ENCODE measurements around the gene TFG. TPM values are rescaled to one million over a fixed set of nuclear protein-coding genes. Genes with fewer than 3 reads are reported as not detected.

TFG gene
- total and polyA plus RNA-seq, 4 experiments from 2014 or later = 42.3 to 56.6 (median 47.8) TPM

DNA sequence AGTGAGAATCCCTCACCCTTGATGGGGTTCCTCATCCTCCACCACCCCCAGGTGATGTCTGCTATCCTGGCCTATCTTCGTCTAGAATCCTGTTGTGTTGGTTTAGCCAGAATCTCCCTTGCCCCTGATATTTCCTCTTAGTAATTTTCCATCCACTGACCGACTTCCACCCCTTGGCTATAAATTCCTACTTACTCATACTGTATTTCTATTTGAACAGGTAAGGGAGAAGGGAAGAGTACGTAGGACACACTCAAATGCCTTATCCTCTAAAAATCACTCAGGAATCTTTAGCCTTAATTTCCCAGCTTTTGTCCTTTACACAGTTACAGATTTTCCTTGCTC is 678 bp upstream of the TFG start:
- peaks cover 9 to 21% of the 10 kb centered on the region in 2 donors for H3K36me3 Mint-ChIP-seq
- Histone ChIP-seq H3K4me1 (ENCODE audit: insufficient read depth, low read length) (peaks cover 39% of the 10 kb centered on the region), H3K9me3 (ENCODE audit: control insufficient read depth in 1 of 2, low read length in 2 of 2) (no peaks in the 10 kb centered on the region), H3K36me3 (ENCODE audit: insufficient read depth, low read length) (no peaks in the 10 kb centered on the region), H3K27ac (ENCODE audit: low read depth, low read length) (peak overlapping the region; percentile 95), H3K4me3 (ENCODE audit: low read length in 2 of 2) (peak overlapping the region in 1 of 2 donors; percentile 67), H3K27me3 (ENCODE audit: insufficient read depth, low read length) (no peaks in the 10 kb centered on the region)
- ChIA-PET POLR2A (ENCODE audit: partially characterized antibody) (interaction anchor here (0.7 to 2.0 kb wide), 6 partner anchors 43 to 978 kb away, joined by 3 to 7 read pairs (median 4); partner anchors contain the start of genes LNP1, PCNP, RPL24 and TOMM70), CTCF (ENCODE audit: partially characterized antibody) (interaction anchor here (1.5 kb wide), 1 partner anchor 53 kb away, joined by 3 read pairs; no protein-coding TSS in a partner anchor)
- no peaks in the 10 kb centered on the region for H3K27me3 Mint-ChIP-seq
- H3K9me3 Mint-ChIP-seq = peaks cover 0 to 4% (median 0%) of the 10 kb centered on the region in 8 donors
- peak overlapping the region; percentile 88 to 94 (median 92) for H3K4me3 Mint-ChIP-seq
- H3K27ac Mint-ChIP-seq = peak overlapping the region; percentile 96 to 99 (median 98)
- H3K4me1 Mint-ChIP-seq = peaks cover 30 to 49% (median 36%) of the 10 kb centered on the region in 4 donors
- intact Hi-C loops (cut with micrococcal nuclease) = loop anchor here (2.0 to 5.0 kb wide), 4 partner anchors 18 to 891 kb away; partner anchors contain the start of genes CMSS1 and NIT2
- DNase-seq = peak in 1 of 5 donors; percentile 0

DNA sequence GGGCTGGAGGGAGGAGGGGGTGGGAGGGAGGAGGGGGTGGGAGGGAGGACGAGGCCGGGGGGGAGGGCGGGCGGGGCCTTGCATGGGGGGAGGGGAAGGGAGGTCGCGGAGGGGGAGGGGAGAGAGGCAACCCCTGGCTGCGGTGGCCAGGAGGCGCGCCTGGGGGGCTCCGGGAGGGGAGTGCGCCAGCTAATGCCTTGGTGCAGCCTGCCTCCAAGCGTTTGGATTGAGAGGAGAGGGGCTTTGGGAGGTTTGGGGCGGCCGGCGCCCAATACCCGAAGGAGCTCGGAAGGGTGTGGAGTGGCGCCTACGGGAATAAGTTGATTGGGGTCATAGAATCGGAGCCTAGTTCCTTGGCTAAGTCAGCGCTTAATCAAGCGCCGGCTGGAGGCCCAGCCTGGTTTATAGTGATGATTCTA is 557 bp downstream of the TFG start:
- Histone ChIP-seq H3K36me3 (ENCODE audit: insufficient read depth, low read length) (peaks cover under 1% of the 10 kb centered on the region), H3K27ac (ENCODE audit: low read depth, low read length) (peak overlapping the region; percentile 95), H3K4me3 (ENCODE audit: low read length in 2 of 2) (peak overlapping the region; percentile 67 to 70), H3K9me3 (ENCODE audit: control insufficient read depth in 1 of 2, low read length in 2 of 2) (no peaks in the 10 kb centered on the region), H3K4me1 (ENCODE audit: insufficient read depth, low read length) (peaks cover 44% of the 10 kb centered on the region), H3K27me3 (ENCODE audit: insufficient read depth, low read length) (no peaks in the 10 kb centered on the region)
- intact Hi-C loops (cut with micrococcal nuclease) = loop anchor here (1.0 to 10.0 kb wide), 9 partner anchors 17 to 967 kb away; partner anchors contain the start of genes CMSS1, LNP1, NIT2 and PCNP
- POLR2A ChIA-PET (ENCODE audit: partially characterized antibody) = interaction anchor here (0.5 to 2.0 kb wide), 7 partner anchors 13 to 1140 kb away, joined by 3 to 7 read pairs (median 4); partner anchors contain the start of genes CEP97, LNP1, NFKBIZ and TBC1D23
- peak overlapping the region; percentile 86 to 97 (median 91) for H3K27ac Mint-ChIP-seq
- H3K27me3 Mint-ChIP-seq = no peaks in the 10 kb centered on the region
- peaks cover 33 to 57% (median 40%) of the 10 kb centered on the region in 4 donors for H3K4me1 Mint-ChIP-seq
- peak overlapping the region; percentile 79 to 93 (median 88) for H3K4me3 Mint-ChIP-seq
- CTCF ChIA-PET (ENCODE audit: partially characterized antibody) = interaction anchor here (1.5 kb wide), 1 partner anchor 10 kb away, joined by 4 read pairs; no protein-coding TSS in a partner anchor
- DNase-seq = peak; percentile 24 to 56 (median 29)
- peaks cover 0 to 4% (median 0%) of the 10 kb centered on the region in 8 donors for H3K9me3 Mint-ChIP-seq
- H3K36me3 Mint-ChIP-seq = peaks cover 14 to 25% of the 10 kb centered on the region in 2 donors

DNA sequence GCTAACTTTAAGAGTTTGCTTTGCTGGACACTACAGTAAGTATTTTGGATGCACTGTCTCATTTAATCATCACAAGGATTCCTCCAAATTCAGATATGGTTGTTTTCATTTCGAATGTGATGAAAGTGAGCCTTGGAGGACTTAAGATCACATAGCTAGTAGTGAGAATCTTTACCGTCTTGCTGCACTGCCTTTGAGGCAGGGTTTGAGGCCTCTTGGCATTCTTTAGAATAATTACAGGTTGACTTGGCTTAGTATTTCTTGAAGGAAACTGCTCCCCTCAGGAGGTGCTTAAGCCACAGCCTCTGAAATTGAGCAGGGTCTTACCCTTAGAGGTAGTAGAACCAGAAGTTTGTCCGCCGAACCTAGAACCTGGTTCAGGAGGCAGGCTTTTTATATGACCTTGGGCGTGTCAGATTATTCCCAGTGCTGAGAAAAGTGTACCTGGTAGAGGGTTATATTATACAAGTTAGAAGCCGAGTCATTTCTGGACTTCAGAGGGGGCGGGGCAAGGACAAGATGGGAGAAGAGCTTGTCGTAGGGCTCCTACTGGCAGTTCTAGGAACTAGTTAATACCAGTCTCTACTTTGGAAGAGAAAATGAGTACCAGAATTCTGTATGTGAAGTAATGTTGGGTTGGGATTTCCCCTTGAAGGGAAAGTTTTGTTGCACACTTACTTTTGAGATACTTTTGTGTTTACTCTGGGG is 1.1 kb downstream of the TFG start:
- Histone ChIP-seq H3K36me3 (ENCODE audit: insufficient read depth, low read length) (peaks cover 5% of the 10 kb centered on the region), H3K27me3 (ENCODE audit: insufficient read depth, low read length) (no peaks in the 10 kb centered on the region), H3K27ac (ENCODE audit: low read depth, low read length) (peak overlapping the region; percentile 95), H3K9me3 (ENCODE audit: control insufficient read depth in 1 of 2, low read length in 2 of 2) (no peaks in the 10 kb centered on the region), H3K4me1 (ENCODE audit: insufficient read depth, low read length) (peaks cover 50% of the 10 kb centered on the region), H3K4me3 (ENCODE audit: low read length in 2 of 2) (peak overlapping the region; percentile 52 to 70)
- Mint-ChIP-seq H3K4me3 (peak overlapping the region; percentile 79 to 93 (median 87)), H3K9me3 (peaks cover 0 to 4% (median 0%) of the 10 kb centered on the region in 8 donors), H3K4me1 (peaks cover 38 to 62% (median 45%) of the 10 kb centered on the region in 4 donors), H3K36me3 (peaks cover 19 to 31% of the 10 kb centered on the region in 2 donors), H3K27me3 (no peaks in the 10 kb centered on the region), H3K27ac (peak overlapping the region; percentile 86 to 97 (median 91))
- ChIA-PET POLR2A (ENCODE audit: partially characterized antibody) (interaction anchor here (0.8 to 2.0 kb wide), 6 partner anchors 12 to 1139 kb away, joined by 3 to 7 read pairs (median 4); partner anchors contain the start of genes CEP97, LNP1, NFKBIZ and TBC1D23), CTCF (ENCODE audit: partially characterized antibody) (interaction anchor here (0.6 to 1.5 kb wide), 2 partner anchors 9 to 894 kb away, joined by 3 to 4 read pairs; no protein-coding TSS in a partner anchor)
- peak; percentile 39 to 78 (median 45) for DNase-seq
- intact Hi-C loops (cut with micrococcal nuclease) = loop anchor here (10.0 kb wide), 1 partner anchor 396 kb away; no protein-coding TSS in a partner anchor

- Mint-ChIP-seq H3K4me1 (peaks cover 43 to 81% (median 63%) of the 10 kb centered on the region in 4 donors), H3K4me3 (peak overlapping the region in 2 of 8 donors; percentile 12 to 38), H3K36me3 (peaks cover 40 to 62% of the 10 kb centered on the region in 2 donors), H3K27me3 (no peaks in the 10 kb centered on the region), H3K9me3 (peaks cover 0 to 2% (median 0%) of the 10 kb centered on the region in 8 donors), H3K27ac (peak overlapping the region in 1 of 7 donors; percentile 51)
- intact Hi-C loops (cut with micrococcal nuclease) = loop anchor here (10.0 kb wide), 1 partner anchor 400 kb away; no protein-coding TSS in a partner anchor
- Histone ChIP-seq H3K27me3 (ENCODE audit: insufficient read depth, low read length) (no peaks in the 10 kb centered on the region), H3K9me3 (ENCODE audit: control insufficient read depth in 1 of 2, low read length in 2 of 2) (no peaks in the 10 kb centered on the region), H3K36me3 (ENCODE audit: insufficient read depth, low read length) (peaks cover 7% of the 10 kb centered on the region), H3K27ac (ENCODE audit: low read depth, low read length) (no peak overlapping the region), H3K4me1 (ENCODE audit: insufficient read depth, low read length) (peaks cover 59% of the 10 kb centered on the region), H3K4me3 (ENCODE audit: low read length in 2 of 2) (no peak overlapping the region)
- ChIA-PET POLR2A (ENCODE audit: partially characterized antibody) (no interaction called here), CTCF (ENCODE audit: partially characterized antibody) (interaction anchor here (0.7 to 2.1 kb wide), 4 partner anchors 8 to 894 kb away, joined by 3 to 5 read pairs (median 4); no protein-coding TSS in a partner anchor)
- no peak for DNase-seq
Observed at GRCh38 chr3:100715176-100715575, 5.9 kb downstream of the TFG start.

GRCh38 chr3:100717063-100717462 is 7.8 kb downstream of the TFG start:
- Mint-ChIP-seq H3K27me3 (no peaks in the 10 kb centered on the region), H3K27ac (peak overlapping the region in 4 of 7 donors; percentile 23 to 57 (median 30)), H3K9me3 (peaks cover 0 to 2% (median 0%) of the 10 kb centered on the region in 8 donors), H3K4me1 (peaks cover 32 to 64% (median 51%) of the 10 kb centered on the region in 4 donors), H3K4me3 (peak overlapping the region in 3 of 8 donors; percentile 9 to 42 (median 22)), H3K36me3 (peaks cover 50 to 70% of the 10 kb centered on the region in 2 donors)
- Histone ChIP-seq H3K27ac (ENCODE audit: low read depth, low read length) (no peak overlapping the region), H3K4me1 (ENCODE audit: insufficient read depth, low read length) (peaks cover 40% of the 10 kb centered on the region), H3K4me3 (ENCODE audit: low read length in 2 of 2) (no peak overlapping the region), H3K9me3 (ENCODE audit: control insufficient read depth in 1 of 2, low read length in 2 of 2) (no peaks in the 10 kb centered on the region), H3K27me3 (ENCODE audit: insufficient read depth, low read length) (no peaks in the 10 kb centered on the region), H3K36me3 (ENCODE audit: insufficient read depth, low read length) (peaks cover 22% of the 10 kb centered on the region)
- POLR2A ChIA-PET (ENCODE audit: partially characterized antibody) = no interaction called here
- intact Hi-C loops (cut with micrococcal nuclease) = loop anchor here (10.0 kb wide), 1 partner anchor 402 kb away; no protein-coding TSS in a partner anchor
- no peak for DNase-seq
- CTCF ChIA-PET (ENCODE audit: partially characterized antibody) = interaction anchor here (2.1 kb wide), 1 partner anchor 10 kb away, joined by 5 read pairs; no protein-coding TSS in a partner anchor

DNA sequence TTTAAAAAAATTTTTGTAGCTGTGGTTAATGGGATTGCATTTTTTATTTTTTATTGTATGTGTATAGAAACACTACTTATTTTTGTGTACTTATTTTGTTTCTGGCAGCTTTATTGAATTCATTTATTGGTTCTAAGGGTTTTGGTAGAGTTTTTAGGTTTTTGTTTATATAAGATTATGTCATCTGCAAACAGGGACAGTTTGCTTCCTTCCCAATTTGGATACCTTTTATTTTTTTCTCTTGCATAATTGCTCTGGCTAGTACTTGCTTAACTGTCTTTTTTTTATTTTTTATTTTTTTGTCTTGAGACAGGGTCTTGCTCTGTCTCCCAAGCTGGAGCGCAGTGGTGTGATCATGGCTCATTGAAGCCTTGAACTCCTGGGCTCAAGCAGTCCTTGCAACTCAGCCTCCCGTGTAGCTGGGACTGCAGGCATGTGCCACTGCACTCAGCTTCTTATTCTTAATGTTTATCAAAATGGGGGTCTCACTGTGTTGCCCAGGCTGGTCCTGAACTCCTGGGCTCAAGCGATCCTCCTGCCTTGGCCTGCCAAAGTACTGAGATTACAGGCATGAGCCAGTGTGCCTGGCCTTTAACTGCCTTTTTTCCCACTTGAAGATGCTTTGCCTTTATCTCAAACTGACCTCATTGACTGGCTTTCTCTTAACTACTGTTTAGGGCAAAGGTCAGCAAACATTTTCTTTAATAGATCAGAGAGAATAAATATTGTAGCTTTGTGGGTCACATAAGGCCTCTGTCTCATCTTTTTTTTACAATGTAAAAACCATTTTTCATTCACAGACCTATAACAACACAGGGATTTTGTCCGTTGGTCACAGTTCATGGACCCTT is 8.6 kb downstream of the TFG start:
- peaks cover 26 to 60% (median 44%) of the 10 kb centered on the region in 4 donors for H3K4me1 Mint-ChIP-seq
- H3K4me3 Mint-ChIP-seq = peak overlapping the region in 1 of 8 donors; percentile 7
- Histone ChIP-seq H3K4me3 (ENCODE audit: low read length in 2 of 2) (no peak overlapping the region), H3K9me3 (ENCODE audit: control insufficient read depth in 1 of 2, low read length in 2 of 2) (no peaks in the 10 kb centered on the region), H3K27ac (ENCODE audit: low read depth, low read length) (no peak overlapping the region), H3K4me1 (ENCODE audit: insufficient read depth, low read length) (peaks cover 32% of the 10 kb centered on the region), H3K36me3 (ENCODE audit: insufficient read depth, low read length) (peaks cover 29% of the 10 kb centered on the region), H3K27me3 (ENCODE audit: insufficient read depth, low read length) (no peaks in the 10 kb centered on the region)
- no peaks in the 10 kb centered on the region for H3K27me3 Mint-ChIP-seq
- H3K36me3 Mint-ChIP-seq = peaks cover 55 to 71% of the 10 kb centered on the region in 2 donors
- peaks cover 0 to 2% (median 0%) of the 10 kb centered on the region in 8 donors for H3K9me3 Mint-ChIP-seq
- peak overlapping the region in 4 of 7 donors; percentile 23 to 57 (median 49) for H3K27ac Mint-ChIP-seq
- DNase-seq = no peak
- intact Hi-C loops (cut with micrococcal nuclease) = loop anchor here (10.0 kb wide), 1 partner anchor 403 kb away; no protein-coding TSS in a partner anchor
- ChIA-PET POLR2A (ENCODE audit: partially characterized antibody) (no interaction called here), CTCF (ENCODE audit: partially characterized antibody) (interaction anchor here (0.7 kb wide), 1 partner anchor 23 kb away, joined by 3 read pairs; no protein-coding TSS in a partner anchor)
